Hepatocyte (in vitro differentiated cells): ENCODE data around the gene CNOT6. TPM values are rescaled to one million over a fixed set of nuclear protein-coding genes. Genes with fewer than 3 reads are reported as not detected.

Experiments used
- DNase-seq: peaks from one replicate; pipeline ENCODE4 v3.0.0-alpha.2; 2016; ENCODE audit warnings: low spot score
- H2AFZ ChIP-seq: fragments of 200-600 bp; sonication (generic); 2 replicates; pipeline ENCODE4 v1.6.0; 2016; ENCODE audit warnings: antibody characterized with exemption, mild to moderate bottlenecking
- H3K27ac ChIP-seq: fragments of 200-600 bp; sonication (generic); 2 replicates; pipeline ENCODE4 v1.5.1; 2016; ENCODE audit warnings: mild to moderate bottlenecking
- H3K27me3 ChIP-seq: fragments of 200-600 bp; sonication (generic); 2 replicates; pipeline ENCODE4 v1.6.1; 2016
- H3K36me3 ChIP-seq: fragments of 200-600 bp; sonication (generic); replicated peaks from 2 replicates; pipeline ENCODE4 v1.5.1; 2016; ENCODE audit warnings: low read depth; ENCODE audit not compliant: insufficient read depth
- H3K4me1 ChIP-seq: fragments of 200-600 bp; sonication (generic); 2 replicates; pipeline ENCODE4 v1.5.1; 2016; ENCODE audit warnings: mild to moderate bottlenecking, moderate library complexity; ENCODE audit not compliant: insufficient read depth
- H3K4me2 ChIP-seq: fragments of 200-600 bp; sonication (generic); 2 replicates; pipeline ENCODE4 v1.6.0; 2016
- H3K4me3 ChIP-seq: fragments of 200-600 bp; sonication (generic); 2 replicates; pipeline ENCODE4 v1.5.1; 2016; ENCODE audit warnings: mild to moderate bottlenecking
- H3K79me2 ChIP-seq: fragments of 200-600 bp; sonication (generic); 2 replicates; pipeline ENCODE4 v1.6.0; 2017; ENCODE audit warnings: mild to moderate bottlenecking
- H3K9me2 ChIP-seq: fragments of 200-600 bp; sonication (generic); replicated peaks from 2 replicates; pipeline ENCODE4 v1.6.0; 2017; ENCODE audit warnings: mild to moderate bottlenecking; ENCODE audit not compliant: insufficient read depth
- H3K9me3 ChIP-seq: fragments of 200-600 bp; sonication (generic); 2 replicates; pipeline ENCODE4 v1.5.1; 2016; ENCODE audit warnings: low read depth, mild to moderate bottlenecking
- H4K20me1 ChIP-seq: fragments of 200-600 bp; sonication (generic); 2 replicates; pipeline ENCODE4 v1.6.0; 2016; ENCODE audit warnings: mild to moderate bottlenecking; ENCODE audit not compliant: insufficient read depth, poor library complexity, severe bottlenecking
- CTCF ChIP-seq: fragments of 200-600 bp; sonication (generic); IDR thresholded peaks from 2 replicates; pipeline ENCODE4 v1.5.1; 2016; ENCODE audit warnings: antibody characterized with exemption, mild to moderate bottlenecking; ENCODE audit not compliant: poor library complexity
- EZH2 ChIP-seq: fragments of 200-600 bp; sonication (generic); IDR thresholded peaks from 2 replicates; pipeline ENCODE4 v1.6.1; 2016; ENCODE audit warnings: antibody characterized with exemption, mild to moderate bottlenecking, borderline replicate concordance
- EZH2phosphoT487 ChIP-seq: fragments of 200-600 bp; sonication (generic); IDR thresholded peaks from one replicate; pipeline ENCODE4 v1.6.1; 2018; ENCODE audit warnings: antibody characterized with exemption, mild to moderate bottlenecking, low read depth, moderate library complexity; ENCODE audit not compliant: unreplicated experiment, severe bottlenecking
- WGBS: methylation state at CpG from one replicate; pipeline ENCODE4 v1.1.6; 2016; ENCODE audit warnings: low lambda C conversion rate; ENCODE audit errors: missing lambda C conversion rate; 5-methylcytosine and 5-hydroxymethylcytosine counted together
- polyA plus RNA-seq: library from polyadenylated mRNA; unstranded; fragments of >200 nt; fragmentation: Nextera tagmentation; extraction: Ambion mirVana; gene quantifications from 2 replicates; pipeline ENCODE4 v1.2.1, GENCODE V29; 2016
- total RNA-seq: library from RNA; depleted of rRNA; stranded (reverse); fragments of >200 nt; gene quantifications from 2 replicates; pipeline ENCODE4 v1.2.3, GENCODE V29; 2014

CNOT6 gene
- total and polyA plus RNA-seq, 2 experiments from 2014 or later = 12.0 to 24.1 TPM

- H3K4me1 ChIP-seq = no peaks in the 10 kb centered on the region
- TF ChIP-seq EZH2 (no peak), CTCF (no peak), EZH2phosphoT487 (no peak)
- 86% methylated on average over 2 of the region's 2 CpGs for WGBS
Measured at GRCh38 chr5:180583738-180584137, 89.6 kb downstream of the CNOT6 start.

GRCh38 chr5:180586204-180586603, 92.0 kb downstream of the CNOT6 start:
- H3K4me3 ChIP-seq = no peak overlapping the region
- no peak overlapping the region for H3K4me2 ChIP-seq
- WGBS = 87% methylated on average over 3 of the region's 3 CpGs
- no peaks in the 10 kb centered on the region for H3K36me3 ChIP-seq
- no peaks in the 10 kb centered on the region for H4K20me1 ChIP-seq
- TF ChIP-seq EZH2 = no peak
- TF ChIP-seq CTCF = no peak
- TF ChIP-seq EZH2phosphoT487 = no peak
- peaks cover 8% of the 10 kb centered on the region for H3K4me1 ChIP-seq
- no peak for DNase-seq
- H3K9me3 ChIP-seq = no peaks in the 10 kb centered on the region
- H3K79me2 ChIP-seq = no peaks in the 10 kb centered on the region
- H2AFZ ChIP-seq = no peak overlapping the region
- peaks cover 38% of the 10 kb centered on the region for H3K27me3 ChIP-seq
- H3K27ac ChIP-seq = no peak overlapping the region
- H3K9me2 ChIP-seq = no peaks in the 10 kb centered on the region

More at GRCh38 chr5:180583738-180584137, 89.6 kb downstream of the CNOT6 start:
- Histone ChIP-seq H4K20me1 (no peaks in the 10 kb centered on the region), H3K36me3 (no peaks in the 10 kb centered on the region), H3K9me2 (no peaks in the 10 kb centered on the region), H2AFZ (no peak overlapping the region), H3K27ac (no peak overlapping the region), H3K27me3 (peaks cover 13% of the 10 kb centered on the region), H3K9me3 (no peaks in the 10 kb centered on the region), H3K4me2 (no peak overlapping the region), H3K4me3 (no peak overlapping the region), H3K79me2 (no peaks in the 10 kb centered on the region)
- DNase-seq = no peak

GRCh38 chr5:180586870-180587269, 92.7 kb downstream of the CNOT6 start:
- Histone ChIP-seq H3K4me3 (no peak overlapping the region), H3K4me2 (no peak overlapping the region), H2AFZ (no peak overlapping the region), H4K20me1 (no peaks in the 10 kb centered on the region), H3K36me3 (no peaks in the 10 kb centered on the region), H3K79me2 (no peaks in the 10 kb centered on the region), H3K27ac (no peak overlapping the region), H3K4me1 (peaks cover 8% of the 10 kb centered on the region), H3K27me3 (peaks cover 45% of the 10 kb centered on the region), H3K9me2 (no peaks in the 10 kb centered on the region), H3K9me3 (no peaks in the 10 kb centered on the region)
- no peak for TF ChIP-seq EZH2
- no peak for DNase-seq
- 85% methylated on average over 10 of the region's 10 CpGs for WGBS

GRCh38 chr5:180589771-180590542, 95.8 kb downstream of the CNOT6 start:
- H3K4me2 ChIP-seq = peak overlapping the region; percentile 83
- H3K4me1 ChIP-seq = peaks cover 8% of the 10 kb centered on the region
- peaks cover 62% of the 10 kb centered on the region for H3K27me3 ChIP-seq
- no peaks in the 10 kb centered on the region for H4K20me1 ChIP-seq
- H2AFZ ChIP-seq = no peak overlapping the region
- 17% methylated on average over 30 of the region's 44 CpGs for WGBS
- no peak overlapping the region for H3K27ac ChIP-seq
- H3K79me2 ChIP-seq = no peaks in the 10 kb centered on the region
- TF ChIP-seq CTCF (no peak), EZH2 (peak; percentile 50)
- DNase-seq = no peak
- no peaks in the 10 kb centered on the region for H3K36me3 ChIP-seq
- H3K4me3 ChIP-seq = no peak overlapping the region
- H3K9me2 ChIP-seq = no peaks in the 10 kb centered on the region
- no peaks in the 10 kb centered on the region for H3K9me3 ChIP-seq
